Activated T-helper 1 cell treated with anti-CD3 and anti-CD28 coated beads, Interleukin-12 subunit alpha, Interleukin-12 subunit beta, Interleukin-2, Interleukin-4 antibody, amounts not matched to agents 30 ng/mL and 10 ng/mL and 1 ng/mL, durations not matched to agents 14 hours and 24 hours and 36 hours (primary cell): ENCODE measurements around the gene CD36. TPM values are rescaled to one million over a fixed set of nuclear protein-coding genes. Genes with fewer than 3 reads are reported as not detected.

ENCODE experiments used
- DNase-seq: peaks from one replicate; pipeline ENCODE4 v3.0.0; 2021; ENCODE audit warnings: low spot score
- H3K27ac Mint-ChIP-seq: one replicate; pipeline ENCODE4 v1.8.0; 2021; ENCODE audit warnings: mild to moderate bottlenecking, mixed read lengths
- H3K27me3 Mint-ChIP-seq: one replicate; pipeline ENCODE4 v1.8.0; 2022; ENCODE audit warnings: mild to moderate bottlenecking, moderate library complexity, mixed read lengths; ENCODE audit not compliant: insufficient read depth
- H3K36me3 Mint-ChIP-seq: one replicate; pipeline ENCODE4 v1.8.0; 2021; ENCODE audit warnings: low read depth, mixed read lengths
- H3K4me1 Mint-ChIP-seq: one replicate; pipeline ENCODE4 v1.8.0; 2021; ENCODE audit warnings: low read depth, mixed read lengths
- H3K4me3 Mint-ChIP-seq: one replicate; pipeline ENCODE4 v1.8.0; 2021; ENCODE audit warnings: mild to moderate bottlenecking, moderate library complexity, mixed read lengths
- H3K9me3 Mint-ChIP-seq: one replicate; pipeline ENCODE4 v1.8.0; 2021; ENCODE audit warnings: mixed read lengths
- intact Hi-C: fragments of 100-400 bp; cut with micrococcal nuclease; formaldehyde crosslinking; loops from one replicate; pipeline ENCODE4 v1.15.1; 2024
- total RNA-seq: library from RNA; stranded (reverse); gene quantifications from 2 replicates; pipeline ENCODE4 v1.2.3, GENCODE V29; 2022

The CD36 gene
- total RNA-seq, 1 donor from 2014 or later: not detected

GRCh38 chr7:80703272-80703671 is 64.8 kb downstream of the CD36 start:
- no peak overlapping the region for H3K27ac Mint-ChIP-seq
- H3K9me3 Mint-ChIP-seq: no peaks in the 10 kb centered on the region
- H3K27me3 Mint-ChIP-seq: no peaks in the 10 kb centered on the region
- DNase-seq: no peak
- H3K36me3 Mint-ChIP-seq: no peaks in the 10 kb centered on the region
- no peak overlapping the region for H3K4me3 Mint-ChIP-seq
- H3K4me1 Mint-ChIP-seq: no peaks in the 10 kb centered on the region
- intact Hi-C loops: no loop called here

GRCh38 chr7:80705130-80705781 is 66.8 kb downstream of the CD36 start:
- no peaks in the 10 kb centered on the region for H3K9me3 Mint-ChIP-seq

GRCh38 chr7:80707318-80707717 is 68.9 kb downstream of the CD36 start:
- H3K4me3 Mint-ChIP-seq: no peak overlapping the region
- no peaks in the 10 kb centered on the region for H3K27me3 Mint-ChIP-seq
- intact Hi-C loops: no loop called here
- DNase-seq: no peak
- H3K27ac Mint-ChIP-seq: no peak overlapping the region
- H3K36me3 Mint-ChIP-seq: no peaks in the 10 kb centered on the region
- H3K4me1 Mint-ChIP-seq: no peaks in the 10 kb centered on the region
- no peaks in the 10 kb centered on the region for H3K9me3 Mint-ChIP-seq

More at GRCh38 chr7:80705130-80705781, 66.8 kb downstream of the CD36 start:
- Mint-ChIP-seq H3K27me3 (no peaks in the 10 kb centered on the region), H3K4me3 (no peak overlapping the region), H3K4me1 (no peaks in the 10 kb centered on the region), H3K27ac (no peak overlapping the region), H3K36me3 (no peaks in the 10 kb centered on the region)
- no peak for DNase-seq
- intact Hi-C loops: no loop called here

GRCh38 chr7:80708123-80708522 is 69.7 kb downstream of the CD36 start:
- Mint-ChIP-seq H3K27me3 (no peaks in the 10 kb centered on the region), H3K9me3 (peaks cover 3% of the 10 kb centered on the region), H3K4me3 (no peak overlapping the region), H3K4me1 (no peaks in the 10 kb centered on the region), H3K27ac (no peak overlapping the region), H3K36me3 (no peaks in the 10 kb centered on the region)
- intact Hi-C loops: no loop called here
- DNase-seq: no peak

- no peaks in the 10 kb centered on the region for H3K4me1 Mint-ChIP-seq
- peaks cover 3% of the 10 kb centered on the region for H3K9me3 Mint-ChIP-seq
- H3K4me3 Mint-ChIP-seq: no peak overlapping the region
- no peak overlapping the region for H3K27ac Mint-ChIP-seq
- intact Hi-C loops: no loop called here
- DNase-seq: no peak
- H3K27me3 Mint-ChIP-seq: no peaks in the 10 kb centered on the region
- no peaks in the 10 kb centered on the region for H3K36me3 Mint-ChIP-seq
These were observed 73.1 kb downstream of the CD36 start for GRCh38 chr7:80711531-80711930.

- H3K4me1 Mint-ChIP-seq: no peaks in the 10 kb centered on the region
- H3K9me3 Mint-ChIP-seq: no peaks in the 10 kb centered on the region
- H3K4me3 Mint-ChIP-seq: no peak overlapping the region
- H3K27me3 Mint-ChIP-seq: no peaks in the 10 kb centered on the region
- H3K36me3 Mint-ChIP-seq: no peaks in the 10 kb centered on the region
- intact Hi-C loops: no loop called here
- DNase-seq: no peak
- no peak overlapping the region for H3K27ac Mint-ChIP-seq
These were observed 80.8 kb downstream of the CD36 start for GRCh38 chr7:80719261-80719660.

GRCh38 chr7:80720146-80720545 is 81.7 kb downstream of the CD36 start:
- H3K27me3 Mint-ChIP-seq: no peaks in the 10 kb centered on the region
- H3K36me3 Mint-ChIP-seq: no peaks in the 10 kb centered on the region
- H3K4me1 Mint-ChIP-seq: no peaks in the 10 kb centered on the region
- intact Hi-C loops: no loop called here
- no peak for DNase-seq
- no peak overlapping the region for H3K27ac Mint-ChIP-seq
- no peak overlapping the region for H3K4me3 Mint-ChIP-seq
- no peaks in the 10 kb centered on the region for H3K9me3 Mint-ChIP-seq

GRCh38 chr7:80721883-80722615 is 83.6 kb downstream of the CD36 start:
- Mint-ChIP-seq H3K4me1 (no peaks in the 10 kb centered on the region), H3K27ac (no peak overlapping the region), H3K9me3 (no peaks in the 10 kb centered on the region), H3K27me3 (no peaks in the 10 kb centered on the region), H3K36me3 (no peaks in the 10 kb centered on the region), H3K4me3 (no peak overlapping the region)
- intact Hi-C loops: no loop called here
- DNase-seq: no peak

- Mint-ChIP-seq H3K27ac (no peak overlapping the region), H3K9me3 (no peaks in the 10 kb centered on the region), H3K4me3 (no peak overlapping the region), H3K27me3 (no peaks in the 10 kb centered on the region), H3K36me3 (no peaks in the 10 kb centered on the region), H3K4me1 (no peaks in the 10 kb centered on the region)
- DNase-seq: no peak
- intact Hi-C loops: no loop called here
These were observed 84.3 kb downstream of the CD36 start for GRCh38 chr7:80722616-80723195.

- no peaks in the 10 kb centered on the region for H3K4me1 Mint-ChIP-seq
- intact Hi-C loops: no loop called here
These were observed 85.9 kb downstream of the CD36 start for GRCh38 chr7:80724249-80724871.

GRCh38 chr7:80725181-80725611 is 86.8 kb downstream of the CD36 start:
- Mint-ChIP-seq H3K36me3 (no peaks in the 10 kb centered on the region), H3K4me1 (no peaks in the 10 kb centered on the region), H3K27me3 (no peaks in the 10 kb centered on the region), H3K4me3 (no peak overlapping the region), H3K27ac (no peak overlapping the region), H3K9me3 (no peaks in the 10 kb centered on the region)
- intact Hi-C loops: no loop called here
- no peak for DNase-seq

More at GRCh38 chr7:80724249-80724871, 85.9 kb downstream of the CD36 start:
- no peaks in the 10 kb centered on the region for H3K9me3 Mint-ChIP-seq
- no peaks in the 10 kb centered on the region for H3K36me3 Mint-ChIP-seq
- H3K27me3 Mint-ChIP-seq: no peaks in the 10 kb centered on the region
- H3K4me3 Mint-ChIP-seq: no peak overlapping the region
- no peak overlapping the region for H3K27ac Mint-ChIP-seq
- no peak for DNase-seq
